ENCODE results near the gene C21orf91.

C21orf91 gene

DNA sequence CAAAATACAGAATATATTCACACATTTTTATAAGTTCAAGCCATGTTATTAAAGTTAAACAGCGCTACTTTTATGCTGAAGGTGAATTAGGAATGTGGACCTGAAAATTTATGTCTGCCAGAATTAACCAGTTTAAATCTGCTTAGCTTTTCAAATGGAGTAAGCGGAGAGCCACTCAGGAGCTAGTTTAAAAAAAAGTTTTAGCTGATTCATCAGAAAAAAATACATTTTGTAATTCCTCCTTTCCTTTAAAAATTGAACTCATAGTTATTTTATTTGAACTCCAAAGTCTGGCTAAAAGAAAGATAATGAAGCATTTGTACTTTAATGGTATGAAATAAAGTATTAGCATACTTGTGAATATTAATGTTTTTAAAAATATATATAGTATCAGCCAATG lies 21.2 kb downstream of the C21orf91 start:
- DNase-seq, result no peak

DNA sequence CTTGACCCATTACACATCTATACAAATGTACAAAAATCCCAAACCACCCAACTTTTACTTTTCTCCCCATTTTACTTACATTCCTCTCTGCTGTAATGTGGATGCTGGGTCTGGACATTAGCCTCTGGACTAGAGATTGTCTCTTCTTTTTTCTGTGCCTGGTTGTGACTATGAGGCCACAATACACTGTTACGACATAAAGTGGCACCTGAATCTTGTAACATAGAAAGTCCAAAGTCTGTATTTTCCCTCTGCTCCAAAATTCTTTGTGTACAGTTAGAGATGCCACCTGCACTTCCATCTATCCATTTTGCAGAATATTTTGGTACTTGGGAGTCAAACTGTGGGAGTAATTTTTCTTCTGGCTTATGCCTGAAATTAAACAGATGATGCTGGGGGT lies 22.7 kb downstream of the C21orf91 start:
- no peak for DNase-seq

DNA sequence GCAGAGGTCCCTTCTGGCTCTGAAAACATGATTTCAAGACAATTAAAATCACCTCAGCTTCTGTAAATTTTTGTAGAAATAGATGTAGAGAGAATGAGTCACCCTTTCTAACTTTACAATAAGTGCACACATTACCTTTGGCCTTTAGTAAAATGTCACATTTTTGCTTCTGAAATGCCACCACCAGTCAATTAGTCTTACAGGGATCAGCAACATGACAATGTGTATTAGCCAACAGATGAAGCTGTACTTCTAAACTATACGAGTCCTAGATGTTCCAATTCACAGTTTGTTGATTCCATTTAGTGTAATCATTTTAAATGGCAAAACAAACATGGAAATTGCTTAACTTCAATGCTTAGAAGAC lies 23.1 kb downstream of the C21orf91 start:
- DNase-seq, result no peak

DNA sequence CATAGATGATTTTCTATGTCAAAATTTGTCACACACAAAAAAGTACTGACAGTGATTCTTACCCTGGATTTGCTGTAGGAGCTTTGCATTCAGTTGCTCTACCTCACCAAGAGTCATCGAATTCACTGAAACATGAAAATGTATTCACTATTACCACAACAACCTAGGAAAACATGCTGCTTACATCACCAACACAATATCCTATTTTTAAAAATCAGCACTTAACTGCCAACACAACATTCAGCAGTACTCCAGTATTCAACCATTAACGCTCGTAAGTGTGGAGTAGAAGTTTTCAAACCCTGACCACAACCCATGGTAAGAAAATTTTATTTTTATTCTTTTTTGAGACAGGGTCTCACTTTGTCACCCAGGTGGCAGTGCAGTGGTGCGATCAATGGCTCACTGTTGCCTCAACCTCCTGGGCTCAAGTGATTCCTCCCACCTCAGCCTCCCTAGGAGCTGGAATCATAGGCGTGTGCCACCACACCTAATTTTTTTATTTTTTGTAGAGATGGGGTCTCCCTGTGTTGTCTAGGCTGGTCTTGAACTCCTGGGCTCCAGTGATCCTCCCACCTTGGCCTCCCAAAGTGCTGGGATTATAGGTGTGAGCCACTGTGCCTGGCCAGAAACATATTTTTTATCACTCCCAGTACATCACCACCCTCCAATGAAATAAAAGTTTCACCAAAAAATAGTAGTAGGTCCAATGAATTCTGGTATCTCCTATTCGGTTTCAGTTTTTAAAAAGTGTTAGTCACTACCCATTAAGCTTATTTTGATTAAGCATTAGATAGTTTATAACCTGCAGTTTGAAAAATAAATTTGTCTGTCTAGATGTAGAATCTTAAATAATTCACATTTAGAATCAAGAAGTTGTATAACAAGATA lies 23.8 kb downstream of the C21orf91 start:
- no peak for DNase-seq

DNA sequence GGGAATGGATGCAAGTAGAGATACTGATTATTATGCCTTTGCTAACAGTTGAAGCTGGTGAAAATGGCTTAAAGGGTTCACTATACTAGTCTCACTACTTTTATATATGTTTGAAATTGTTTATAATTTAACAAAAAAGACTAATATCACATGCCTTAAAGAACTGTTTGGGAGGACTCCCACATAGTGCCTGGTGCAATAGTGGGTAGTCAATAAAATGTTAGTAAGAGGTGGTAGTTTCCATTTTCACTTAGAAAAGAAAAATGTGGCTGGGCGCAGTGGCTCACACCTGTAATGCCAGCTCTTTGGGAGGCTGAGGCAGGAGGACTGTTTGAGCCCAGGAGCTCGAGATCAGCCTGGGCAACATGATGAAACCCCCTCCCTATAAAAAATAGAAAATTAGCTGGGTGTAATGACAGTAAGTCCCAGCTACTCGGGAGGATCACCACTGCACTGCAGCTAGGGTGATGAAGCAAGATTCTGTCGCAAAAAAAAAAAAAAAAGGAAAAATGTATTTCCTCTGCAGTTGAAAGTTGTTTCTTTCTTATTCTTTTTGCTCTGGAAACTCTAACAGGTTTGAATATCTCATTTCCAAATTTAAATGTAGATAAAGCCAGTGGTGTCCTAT lies 24.5 kb downstream of the C21orf91 start:
- DNase-seq, result no peak

DNA sequence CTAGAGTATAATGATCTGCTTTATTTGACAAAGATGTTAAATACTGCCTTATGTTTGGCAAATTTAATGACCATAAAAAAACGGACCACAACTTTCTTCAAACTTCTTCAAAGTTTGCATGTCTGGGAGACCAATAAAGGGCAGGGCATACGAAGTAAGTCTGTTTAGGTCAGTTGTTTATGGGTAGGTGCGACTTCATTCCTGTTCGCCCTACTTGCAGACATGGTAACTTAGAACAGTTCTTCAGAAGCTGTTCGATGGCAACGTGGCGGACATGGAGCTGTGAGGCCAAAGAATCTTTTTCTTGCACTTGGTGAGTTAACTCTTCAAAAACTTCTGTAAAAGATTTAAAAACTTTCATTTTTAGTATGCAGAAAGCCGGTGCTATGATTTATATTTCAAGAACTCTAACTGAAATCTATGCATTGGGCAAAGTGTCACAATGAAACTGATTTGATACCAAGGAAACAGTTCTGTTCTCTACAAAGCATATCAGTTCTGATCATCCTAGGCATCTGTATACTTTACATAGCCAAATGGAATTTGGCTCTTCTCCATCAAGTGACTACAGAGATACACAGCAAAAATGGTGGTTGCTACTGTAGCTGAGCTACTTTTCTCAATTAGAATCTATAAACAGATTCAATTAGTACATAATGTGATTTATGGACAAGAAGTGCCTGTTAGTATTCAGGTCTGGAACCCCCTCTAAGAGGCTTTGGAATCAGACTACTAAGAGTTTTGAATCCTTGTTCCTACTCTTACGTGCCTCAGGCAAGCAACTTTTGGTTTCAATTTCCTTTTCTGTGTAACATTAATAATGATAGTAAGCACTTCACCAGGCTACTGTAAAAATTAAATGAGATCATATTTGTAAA lies 25.7 kb downstream of the C21orf91 start:
- DNase-seq, result no peak

DNA sequence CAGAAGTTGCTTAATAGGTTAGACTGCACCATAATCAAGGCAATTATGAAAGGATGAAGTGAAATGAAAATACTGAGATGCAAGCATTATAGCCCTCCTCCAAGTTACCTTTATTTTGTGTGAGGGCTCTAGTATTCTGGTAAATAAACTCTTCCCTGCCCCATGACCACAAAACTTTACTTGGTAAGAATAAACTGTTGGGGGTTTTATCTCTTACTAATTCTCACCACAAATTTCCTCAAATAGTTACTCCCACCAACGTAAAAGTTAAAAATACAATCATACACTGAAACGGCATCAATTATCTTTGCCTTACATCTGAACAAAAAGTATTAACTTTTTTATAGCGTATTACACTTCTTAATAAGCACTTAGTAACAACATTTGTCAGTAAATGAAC lies 29.5 kb downstream of the C21orf91 start:
- DNase-seq, result no peak

DNA sequence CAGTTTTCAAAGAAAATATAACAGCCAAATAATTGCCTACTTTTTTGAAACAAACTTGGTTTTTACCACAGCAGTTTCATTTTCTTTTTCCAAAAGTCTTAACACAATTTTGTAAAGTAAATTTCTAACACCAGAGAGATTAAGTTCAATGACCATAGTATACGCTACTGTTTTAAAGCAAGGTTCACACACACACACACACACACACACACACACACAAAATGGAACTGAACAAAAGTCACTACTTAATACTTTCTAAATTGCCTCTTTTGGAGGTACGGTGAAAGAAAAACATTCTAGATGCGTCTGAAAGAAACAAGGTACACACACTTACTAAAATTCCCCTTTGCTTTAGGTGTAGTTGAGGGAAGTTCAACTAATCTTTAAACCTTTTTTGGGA lies 30.1 kb downstream of the C21orf91 start:
- no peak for DNase-seq

DNA sequence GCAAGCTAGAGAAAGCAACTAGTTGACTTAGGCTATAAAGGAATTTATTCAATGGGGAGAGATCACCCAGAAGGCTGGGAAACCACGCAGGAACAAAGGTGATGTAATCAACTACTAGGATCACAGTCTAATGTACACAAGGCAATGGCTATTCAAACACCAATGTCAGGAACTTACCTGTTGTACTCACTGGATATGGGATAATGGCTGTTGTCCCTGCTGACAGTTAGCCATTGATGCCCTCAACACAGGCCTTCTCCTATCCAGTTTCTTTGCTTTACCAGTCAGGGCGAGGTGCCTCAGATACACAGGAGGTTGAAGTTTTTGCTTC lies 32.3 kb downstream of the C21orf91 start:
- no peak for DNase-seq

DNA sequence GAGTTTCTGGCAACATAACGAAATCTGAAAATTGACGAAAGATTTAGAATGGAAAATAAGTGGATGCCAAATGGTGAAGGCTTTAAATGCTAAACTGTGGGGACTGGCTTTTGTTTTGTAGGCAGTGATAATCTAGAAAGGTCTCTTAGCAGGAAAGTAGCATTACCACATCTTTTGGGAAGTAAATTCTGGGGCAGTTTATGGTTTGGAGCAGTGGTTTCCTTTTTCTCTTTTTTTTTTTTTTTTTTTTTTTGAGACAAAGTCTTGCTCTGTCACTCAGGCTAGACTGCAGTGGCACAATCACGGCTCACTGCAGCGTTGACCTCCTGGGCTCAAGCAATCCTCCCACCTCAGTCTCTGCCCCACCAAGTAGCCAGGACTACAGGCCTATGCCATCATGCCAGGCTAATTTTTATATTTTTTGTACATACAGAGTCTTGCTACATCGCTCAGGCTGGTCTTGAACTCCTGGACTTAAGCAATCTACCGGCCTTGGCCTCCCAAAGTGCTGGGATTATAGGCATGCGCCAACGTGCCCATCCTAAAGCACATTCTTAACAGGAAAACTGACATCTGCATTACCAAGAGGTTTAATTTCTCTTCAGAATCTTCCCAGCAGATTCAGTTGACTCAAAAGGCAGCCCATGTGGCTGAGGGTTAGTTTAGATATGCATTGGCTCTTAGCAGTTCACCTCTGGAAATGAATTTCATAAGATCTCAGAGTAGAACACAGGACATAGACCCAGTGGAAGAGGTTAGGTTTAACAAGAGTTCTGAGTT lies 32.9 kb downstream of the C21orf91 start:
- no peak for DNase-seq

DNA sequence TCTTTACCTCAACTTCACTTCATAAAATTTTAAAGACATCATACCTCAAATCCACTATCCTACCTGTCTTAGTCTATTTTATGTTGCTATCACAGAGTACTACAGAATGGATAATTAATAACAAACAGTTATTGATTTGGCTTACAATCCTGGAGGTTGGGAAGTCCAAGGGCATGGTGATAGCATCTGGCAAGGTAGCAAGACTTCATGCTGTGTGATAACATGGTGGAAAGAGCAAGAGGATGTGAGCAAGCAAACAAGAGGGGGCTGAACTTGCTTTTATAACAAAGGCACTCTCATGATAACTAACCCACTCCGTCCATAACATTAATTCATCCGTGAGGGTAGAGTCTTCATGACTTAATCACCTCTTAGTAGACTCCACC lies 33.8 kb downstream of the C21orf91 start:
- no peak for DNase-seq

DNA sequence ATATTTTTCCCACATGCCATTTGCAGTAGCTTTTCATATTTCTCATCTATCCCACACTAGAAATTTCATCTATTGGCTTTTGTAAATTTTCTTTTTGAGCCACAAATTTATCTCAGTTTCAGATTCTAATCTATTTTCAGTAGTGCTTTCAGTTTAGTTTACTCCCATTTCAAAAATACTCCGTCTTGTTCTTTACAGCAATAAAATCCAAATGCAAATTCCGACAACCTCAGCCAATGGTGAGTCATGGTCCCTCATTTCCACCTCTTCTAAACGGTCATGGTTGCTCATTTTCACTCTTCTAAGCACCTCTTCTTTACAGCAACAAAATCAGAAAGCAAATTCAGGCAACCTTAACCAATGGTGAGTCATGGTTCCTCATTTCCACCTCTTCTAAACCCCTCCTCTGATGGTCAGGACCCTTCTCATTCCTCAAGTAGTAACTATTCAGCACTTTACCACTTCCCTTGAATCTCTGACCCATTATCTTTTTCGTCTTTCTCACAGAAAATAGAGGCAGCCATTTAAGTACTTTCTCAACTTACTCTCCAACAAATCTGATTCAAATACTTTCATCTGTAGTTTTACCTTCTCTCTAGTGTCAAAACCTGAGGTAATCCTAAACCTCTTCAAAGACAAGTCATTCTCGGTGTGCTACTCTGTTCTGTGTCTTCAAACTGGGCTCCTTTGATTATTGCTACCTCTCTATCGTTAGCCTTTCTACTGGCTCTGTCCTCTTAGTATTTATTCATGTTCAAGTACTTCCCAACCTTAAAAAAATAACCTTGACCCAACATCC lies 34.4 kb downstream of the C21orf91 start:
- DNase-seq, result peak in 1 of 2 donors; percentile 30

DNA sequence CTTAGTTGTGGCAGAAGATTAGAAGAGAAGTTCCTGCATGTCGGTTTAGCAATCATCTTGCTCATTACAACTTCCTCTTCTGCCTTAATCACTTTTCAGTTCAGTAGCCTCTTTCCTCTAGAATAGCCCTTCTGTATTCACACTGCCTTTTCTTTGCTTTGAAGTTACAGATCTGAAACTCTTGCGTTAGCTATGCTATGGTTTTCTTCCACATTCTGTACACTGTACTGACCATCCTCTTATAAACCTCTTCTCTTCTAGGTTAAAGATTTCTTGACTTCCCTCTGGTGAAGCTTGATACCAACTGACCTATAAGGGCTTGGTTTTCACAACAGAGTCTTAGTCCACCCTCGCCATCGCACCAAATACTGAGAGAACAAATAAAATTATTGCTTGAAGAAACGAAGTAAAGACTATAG lies 35.0 kb downstream of the C21orf91 start:
- DNase-seq, result no peak

DNA sequence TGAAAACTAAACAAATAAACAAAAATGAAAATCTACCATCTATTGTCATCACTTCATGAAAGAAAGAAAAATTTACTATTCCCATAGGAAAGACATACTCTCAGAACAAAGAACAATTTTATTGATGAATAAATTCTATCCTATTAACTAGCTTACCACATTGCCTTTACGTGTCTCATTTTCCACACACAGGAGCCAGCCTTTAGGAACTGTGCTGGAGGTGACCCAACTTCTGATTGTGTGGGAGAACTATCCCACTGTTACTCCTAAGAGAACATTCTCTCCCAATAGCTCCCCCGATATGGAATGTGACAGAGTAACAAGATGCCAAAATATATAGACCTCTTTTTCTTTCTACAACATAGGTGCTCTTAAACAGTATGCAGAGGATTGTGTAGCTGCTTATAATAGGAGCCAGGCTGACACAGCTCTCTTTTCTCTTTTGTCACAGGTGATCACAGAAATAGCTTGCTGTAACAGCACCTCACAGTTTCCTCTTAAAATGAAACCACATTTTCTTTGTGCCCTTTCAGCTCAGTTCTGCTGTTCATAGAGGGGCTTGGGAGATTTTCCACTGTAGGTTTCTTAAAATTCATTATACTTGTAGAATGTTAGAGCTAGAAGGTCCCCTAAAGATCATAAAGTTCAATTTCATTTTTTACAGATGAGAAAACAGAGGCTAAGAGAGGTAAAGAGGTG lies 35.5 kb downstream of the C21orf91 start:
- DNase-seq, result peak; percentile 30 to 49

DNA sequence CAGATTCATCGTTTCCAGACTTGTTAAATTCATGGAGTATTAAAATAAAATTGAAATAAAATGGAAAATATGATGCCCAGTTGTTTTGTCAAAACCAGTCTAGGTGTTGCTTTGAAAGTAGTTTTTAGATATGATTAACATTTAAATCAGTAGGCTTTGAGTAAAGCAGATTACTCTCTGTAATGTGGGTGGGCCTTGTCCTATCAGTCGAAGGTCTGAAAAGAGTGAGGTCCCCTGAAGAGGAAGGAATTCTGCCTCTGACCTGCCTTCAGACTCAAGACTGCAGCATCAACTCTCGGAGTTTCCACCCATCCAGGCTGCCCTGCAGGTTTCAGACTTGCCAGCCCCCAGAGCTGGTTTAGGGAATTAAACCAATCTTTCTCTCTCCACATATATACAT lies 36.2 kb downstream of the C21orf91 start:
- no peak for DNase-seq

DNA sequence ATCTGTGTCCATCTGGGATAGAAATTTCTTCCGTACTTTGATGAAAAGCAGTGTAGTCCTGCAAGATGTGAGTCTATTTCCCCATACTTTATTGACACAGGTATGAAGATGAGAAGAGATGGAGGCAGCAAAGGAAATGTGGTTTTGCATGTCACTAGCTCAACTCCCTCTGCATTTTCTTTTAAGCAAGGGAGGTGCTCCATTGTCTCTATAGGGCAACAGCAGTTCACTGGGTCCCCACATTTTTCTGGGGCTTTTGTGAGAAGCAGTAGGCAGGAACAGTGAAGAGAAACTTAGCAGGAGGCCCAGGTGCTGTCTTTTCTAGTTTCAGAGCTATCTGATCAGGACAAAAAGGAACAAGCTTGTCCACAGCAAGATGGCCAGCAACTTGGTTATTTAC lies 37.1 kb downstream of the C21orf91 start:
- DNase-seq, result no peak

DNA sequence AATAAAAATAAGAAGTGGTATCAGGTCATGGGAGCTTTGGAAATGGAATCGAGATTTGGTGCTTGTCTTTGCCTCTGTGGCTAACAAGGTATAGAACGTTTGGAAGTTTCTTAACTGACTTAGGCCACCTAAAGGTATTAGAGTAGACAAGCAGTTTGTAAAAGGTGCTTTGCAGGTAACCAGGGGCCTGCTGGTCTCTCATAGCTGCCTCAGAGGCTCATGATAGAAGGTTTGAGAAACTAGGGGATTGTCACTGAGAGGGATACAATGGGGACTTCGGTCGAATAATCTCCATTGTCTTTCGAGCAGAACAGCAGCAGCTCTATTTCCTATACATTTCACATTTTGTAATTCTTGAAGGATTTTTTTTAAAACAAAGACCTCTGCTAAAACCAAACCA lies 37.6 kb downstream of the C21orf91 start:
- DNase-seq, result no peak

DNA sequence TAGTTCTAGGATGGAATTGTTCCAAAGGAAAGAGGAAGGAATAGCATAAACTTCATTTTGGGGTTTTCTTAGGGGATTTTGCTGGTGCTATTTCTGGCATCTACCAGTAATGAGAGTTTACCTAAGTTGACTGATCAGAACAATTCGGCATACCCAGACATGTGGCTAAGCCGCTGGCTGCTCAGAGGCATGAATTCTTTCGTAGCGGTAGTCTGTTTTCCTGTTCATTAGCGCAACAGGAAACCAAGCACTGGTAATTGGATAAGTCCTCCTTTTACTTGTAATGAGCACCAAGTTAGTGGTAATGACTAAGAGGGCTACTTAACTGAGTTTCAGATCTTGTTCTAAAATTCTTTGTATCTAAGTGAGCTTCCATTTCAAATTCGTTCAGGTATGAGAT lies 38.6 kb downstream of the C21orf91 start:
- peak; percentile 40 to 58 for DNase-seq

DNA sequence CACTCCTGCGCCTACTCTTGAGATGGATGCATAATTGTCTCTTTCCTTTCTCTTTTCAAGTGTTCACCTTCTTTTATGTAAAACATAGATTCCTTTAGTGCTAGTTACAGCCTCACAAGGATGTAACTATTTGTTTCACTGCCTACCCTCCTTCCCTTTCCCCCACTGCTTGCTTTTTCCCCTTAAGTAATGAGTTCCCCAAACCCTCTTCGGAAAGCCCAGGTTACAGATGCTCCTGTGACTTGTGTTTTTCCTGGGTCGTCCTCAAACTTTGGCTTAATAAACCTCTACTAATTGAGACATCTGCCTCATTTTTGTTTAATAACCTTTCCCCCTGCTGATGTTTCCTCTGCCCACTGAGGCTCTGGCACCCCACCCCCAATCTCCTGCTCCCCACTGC lies 39.2 kb downstream of the C21orf91 start:
- DNase-seq, result no peak

DNA sequence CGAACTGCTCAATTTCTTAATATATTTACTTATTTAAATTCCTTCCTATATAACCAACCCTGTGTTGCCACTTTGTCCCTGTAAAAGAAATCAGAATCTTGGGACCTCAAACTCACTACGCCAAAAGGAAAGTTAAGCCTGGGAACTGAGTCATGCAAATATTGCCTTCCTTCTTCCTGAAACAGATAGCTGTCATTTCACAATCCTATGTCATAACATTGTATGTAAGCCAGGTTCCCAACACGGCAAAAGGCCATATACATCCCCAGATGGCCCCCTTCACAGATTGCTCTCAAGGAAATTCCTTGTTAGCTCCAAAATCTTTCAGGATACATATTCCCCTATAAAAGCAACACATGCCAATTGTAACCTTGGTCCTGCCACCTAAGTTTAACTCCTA lies 39.7 kb downstream of the C21orf91 start:
- DNase-seq, result no peak

DNA sequence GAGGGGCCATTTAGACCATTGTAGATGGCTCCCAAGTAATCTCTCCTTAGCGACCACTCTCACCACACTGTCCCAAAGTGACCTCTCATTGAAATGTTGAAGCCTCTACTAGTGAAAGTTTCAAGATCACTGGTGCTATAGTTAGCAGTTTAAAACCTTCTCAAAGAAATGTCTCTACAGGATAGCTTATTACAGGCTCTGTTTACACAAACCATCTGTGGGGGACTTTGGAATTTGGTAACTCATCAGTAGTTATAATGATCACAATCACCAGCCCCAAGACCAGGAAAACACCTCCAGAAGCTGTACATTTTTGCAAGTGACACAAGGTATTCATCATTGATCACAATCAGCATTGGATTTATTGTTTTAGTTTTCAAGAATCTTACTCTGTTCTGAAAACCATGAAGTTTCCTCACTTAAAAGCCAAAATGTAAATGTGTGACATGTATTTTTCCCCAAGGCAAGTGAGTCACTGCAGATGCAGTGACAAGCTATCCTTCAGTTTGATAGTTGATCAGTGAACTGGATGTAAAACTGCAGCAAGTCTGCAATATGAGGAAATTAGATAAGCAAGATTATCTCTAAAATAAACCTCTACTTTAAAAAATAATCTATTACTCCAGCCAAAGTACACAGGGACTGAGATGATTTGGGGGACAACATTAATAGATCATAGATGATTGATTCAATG lies 41.9 kb downstream of the C21orf91 start:
- DNase-seq, result no peak

All from activated CD4-positive, alpha-beta T cell treated with anti-CD3 and anti-CD28 coated beads for 4 hours (primary cell).